HG02885 (cell line): ENCODE results near the gene CCKAR.

Source experiments
- ATAC-seq: cut with Tn5 transposase; IDR thresholded peaks from one replicate; pipeline ENCODE4 v1.9.1; 2021; ENCODE audit warnings: mild to moderate bottlenecking; ENCODE audit not compliant: unreplicated experiment, poor library complexity

CCKAR gene

GRCh38 chr4:26491449-26492170, 1.3 kb upstream of the CCKAR start:
- no peak for ATAC-seq

GRCh38 chr4:26490960-26491284, 638 bp upstream of the CCKAR start:
- ATAC-seq = no peak

GRCh38 chr4:26489101-26489985, 941 bp downstream of the CCKAR start:
- no peak for ATAC-seq

- ATAC-seq = no peak
Measured at GRCh38 chr4:26485684-26486083, 4.6 kb downstream of the CCKAR start.

- ATAC-seq = no peak
Measured at GRCh38 chr4:26484516-26484915, 5.8 kb downstream of the CCKAR start.

- ATAC-seq = no peak
Measured at GRCh38 chr4:26484032-26484515, 6.2 kb downstream of the CCKAR start.

GRCh38 chr4:26482508-26483462, 7.5 kb downstream of the CCKAR start:
- ATAC-seq = no peak

- no peak for ATAC-seq
Measured at GRCh38 chr4:26478330-26478729, 12.0 kb downstream of the CCKAR start.

GRCh38 chr4:26476545-26476944, 13.7 kb downstream of the CCKAR start:
- ATAC-seq = no peak

- no peak for ATAC-seq
Measured at GRCh38 chr4:26475716-26476115, 14.6 kb downstream of the CCKAR start.

- ATAC-seq = no peak
Measured at GRCh38 chr4:26474551-26474950, 15.7 kb downstream of the CCKAR start.

GRCh38 chr4:26473893-26474292, 16.4 kb downstream of the CCKAR start:
- ATAC-seq = no peak

GRCh38 chr4:26471890-26472289, 18.4 kb downstream of the CCKAR start:
- no peak for ATAC-seq

- no peak for ATAC-seq
Measured at GRCh38 chr4:26468977-26469376, 21.3 kb downstream of the CCKAR start.

GRCh38 chr4:26468283-26468949, 21.9 kb downstream of the CCKAR start:
- no peak for ATAC-seq

GRCh38 chr4:26467724-26468123, 22.6 kb downstream of the CCKAR start:
- no peak for ATAC-seq

GRCh38 chr4:26466578-26467270, 23.6 kb downstream of the CCKAR start:
- no peak for ATAC-seq

- no peak for ATAC-seq
Measured at GRCh38 chr4:26464420-26465095, 25.7 kb downstream of the CCKAR start.

GRCh38 chr4:26463386-26463785, 26.9 kb downstream of the CCKAR start:
- no peak for ATAC-seq
